Body of pancreas (tissue), 4 donors: ENCODE results near the gene CREB5.

Experiments used
- POLR2A ChIP-seq, 3 donors: fragments of 450-650 bp; IDR thresholded peaks; one replicate each; pipeline ENCODE4 v1.6.1; 2016; ENCODE audit warnings: antibody characterized with exemption in 3 of 3, mild to moderate bottlenecking in 2 of 3
- TF ChIP-seq, protein P1 (sequence below), 7 experiments: fragments of 450-650 bp in 4 of 7; fragments of 200-600 bp in 3 of 7; sonication (generic) in 3 of 7; IDR thresholded peaks; one replicate each; pipeline ENCODE4 v1.5.1; 2016 to 2019; ENCODE audit warnings: antibody characterized with exemption in 7 of 7

DNA sequence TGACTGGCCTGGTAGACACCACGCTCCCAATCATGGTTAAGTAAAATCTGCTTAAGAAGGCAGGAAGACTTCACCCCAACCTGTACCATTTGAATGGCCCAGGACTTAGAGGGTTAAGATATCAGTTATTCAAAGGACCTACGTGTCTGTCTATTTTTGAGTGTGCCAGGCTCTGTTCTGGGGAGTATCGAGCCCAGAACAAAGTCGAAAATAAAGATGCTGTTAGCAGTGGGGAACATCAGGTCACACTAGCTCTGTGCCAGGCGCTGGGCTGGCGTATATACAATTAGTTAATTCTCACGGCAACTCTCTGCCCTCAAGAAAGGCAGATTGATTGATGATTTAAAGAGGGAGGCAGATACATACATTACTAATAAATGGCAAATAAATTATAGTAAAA, 40.5 kb upstream of the CREB5 start:
- TF ChIP-seq, protein P1, sequence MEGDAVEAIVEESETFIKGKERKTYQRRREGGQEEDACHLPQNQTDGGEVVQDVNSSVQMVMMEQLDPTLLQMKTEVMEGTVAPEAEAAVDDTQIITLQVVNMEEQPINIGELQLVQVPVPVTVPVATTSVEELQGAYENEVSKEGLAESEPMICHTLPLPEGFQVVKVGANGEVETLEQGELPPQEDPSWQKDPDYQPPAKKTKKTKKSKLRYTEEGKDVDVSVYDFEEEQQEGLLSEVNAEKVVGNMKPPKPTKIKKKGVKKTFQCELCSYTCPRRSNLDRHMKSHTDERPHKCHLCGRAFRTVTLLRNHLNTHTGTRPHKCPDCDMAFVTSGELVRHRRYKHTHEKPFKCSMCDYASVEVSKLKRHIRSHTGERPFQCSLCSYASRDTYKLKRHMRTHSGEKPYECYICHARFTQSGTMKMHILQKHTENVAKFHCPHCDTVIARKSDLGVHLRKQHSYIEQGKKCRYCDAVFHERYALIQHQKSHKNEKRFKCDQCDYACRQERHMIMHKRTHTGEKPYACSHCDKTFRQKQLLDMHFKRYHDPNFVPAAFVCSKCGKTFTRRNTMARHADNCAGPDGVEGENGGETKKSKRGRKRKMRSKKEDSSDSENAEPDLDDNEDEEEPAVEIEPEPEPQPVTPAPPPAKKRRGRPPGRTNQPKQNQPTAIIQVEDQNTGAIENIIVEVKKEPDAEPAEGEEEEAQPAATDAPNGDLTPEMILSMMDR (IDR thresholded peaks at IDR 0.05) = no peak
- TF ChIP-seq POLR2A (IDR thresholded peaks at IDR 0.05) = no peak
